GM12878 (cell line): ENCODE data around the gene ZFC3H1. TPM values are rescaled to one million over a fixed set of nuclear protein-coding genes. Genes with fewer than 3 reads are reported as not detected.

Experiments used
- ASH2L ChIP-seq: fragments of 300-600, 200-600 bp; sonication (generic); IDR thresholded peaks from 2 replicates; pipeline ENCODE4 v1.6.1; 2017; ENCODE audit warnings: low read depth, mild to moderate bottlenecking, borderline replicate concordance
- BACH1 ChIP-seq: fragments of 450-650 bp; IDR thresholded peaks from 2 replicates; pipeline ENCODE4 v1.6.1; 2017; ENCODE audit warnings: mild to moderate bottlenecking, borderline replicate concordance
- CBX5 ChIP-seq: sonication (generic); IDR thresholded peaks from 2 replicates; pipeline ENCODE4 v1.6.1; 2016; ENCODE audit warnings: low read depth, moderate library complexity, mild to moderate bottlenecking, inconsistent platforms
- MXI1 ChIP-seq: fragments of 150-350 bp; IDR thresholded peaks from 2 replicates; pipeline ENCODE4 v1.6.1; 2011; ENCODE audit warnings: low read depth, mild to moderate bottlenecking, inconsistent platforms, low read length, improper control_type of control experiment
- NFYB ChIP-seq: IDR thresholded peaks from 2 replicates; pipeline ENCODE4 v1.6.1; 2011; ENCODE audit warnings: low read depth, mild to moderate bottlenecking, low read length, improper control_type of control experiment, moderate library complexity; ENCODE audit not compliant: insufficient read depth
- polyA plus RNA-seq, 11 experiments: library from polyadenylated mRNA; depleted of rRNA in 4 of 11; unstranded in 6 of 11; stranded (reverse) in 5 of 11; fragments of >200 nt; fragmentation: Nextera tagmentation in 4 of 11; fragmentation: Illumina TruSeq in 1 of 11; extraction: Ambion mirVana in 4 of 11; extraction: Trizol in 1 of 11; gene quantifications; 1 replicate in 1 of 11; 2 replicates in 10 of 11; pipeline versions ENCODE4 v1.2.1 to v1.2.3, GENCODE V29; 2011 to 2016; ENCODE audit warnings: inconsistent platforms in 2 of 11, missing spikeins in 2 of 11, low read depth in 1 of 11
- total RNA-seq, 4 experiments: library from RNA; depleted of rRNA in 3 of 4; stranded (reverse); fragments of >200 nt in 3 of 4; fragmentation: Illumina TruSeq in 1 of 4; extraction: Trizol in 1 of 4; gene quantifications; 2 replicates each; pipeline versions ENCODE4 v1.2.1 to v1.2.3, GENCODE V29; 2013 to 2021
- TF ChIP-seq, protein P1 (sequence below): fragments of 150-350 bp; IDR thresholded peaks from 2 replicates; pipeline ENCODE4 v1.6.1; 2014; ENCODE audit warnings: mild to moderate bottlenecking, low read depth, low read length
- TF ChIP-seq, protein P2 (sequence below): fragments of 450-650 bp; conservative IDR thresholded peaks from 2 replicates; pipeline ENCODE4 v1.6.1; 2017; ENCODE audit warnings: mild to moderate bottlenecking, moderate library complexity

ZFC3H1 gene
- total and polyA plus RNA-seq, 10 of the 15 experiments (the other 5 are each of a cell fraction or from before 2014, with no cell fraction given), result 11.2 to 88.7 (median 25.9) TPM

DNA sequence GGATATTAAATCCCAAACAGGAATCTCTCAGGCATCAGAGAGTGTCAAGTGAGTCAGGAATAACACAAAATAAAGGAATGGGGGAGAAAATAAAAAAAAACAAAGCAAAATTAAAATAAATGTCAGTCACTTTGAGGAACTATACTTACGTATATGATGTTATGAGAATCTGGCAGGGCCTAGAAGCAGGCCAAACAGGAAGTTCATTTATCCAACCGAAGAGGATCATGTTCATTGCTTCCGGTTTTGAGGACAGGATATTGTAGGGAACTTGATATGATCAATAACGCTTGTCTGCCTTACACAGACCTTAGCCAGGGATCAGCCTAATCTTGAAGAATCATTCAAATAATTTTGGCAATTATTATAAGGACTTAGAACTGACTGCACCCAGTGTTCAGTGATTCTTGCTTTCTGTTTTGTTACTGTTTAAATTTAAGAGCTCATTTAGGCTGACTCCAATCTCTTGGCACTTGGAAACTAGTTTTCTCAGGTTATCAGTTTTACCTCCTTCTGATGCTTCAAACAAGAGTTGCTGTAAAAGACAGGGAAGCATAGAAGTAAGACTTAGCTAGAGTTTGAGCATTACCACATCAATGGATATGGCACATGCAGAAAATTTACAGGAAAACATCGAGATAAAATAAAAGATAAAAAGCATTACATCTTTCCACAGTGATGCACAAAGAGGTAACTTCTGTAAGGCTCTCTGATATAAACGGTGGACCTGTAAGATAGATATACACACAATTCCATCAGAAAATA is 53.4 kb downstream of the ZFC3H1 start (continued):
- TF ChIP-seq, protein P1, sequence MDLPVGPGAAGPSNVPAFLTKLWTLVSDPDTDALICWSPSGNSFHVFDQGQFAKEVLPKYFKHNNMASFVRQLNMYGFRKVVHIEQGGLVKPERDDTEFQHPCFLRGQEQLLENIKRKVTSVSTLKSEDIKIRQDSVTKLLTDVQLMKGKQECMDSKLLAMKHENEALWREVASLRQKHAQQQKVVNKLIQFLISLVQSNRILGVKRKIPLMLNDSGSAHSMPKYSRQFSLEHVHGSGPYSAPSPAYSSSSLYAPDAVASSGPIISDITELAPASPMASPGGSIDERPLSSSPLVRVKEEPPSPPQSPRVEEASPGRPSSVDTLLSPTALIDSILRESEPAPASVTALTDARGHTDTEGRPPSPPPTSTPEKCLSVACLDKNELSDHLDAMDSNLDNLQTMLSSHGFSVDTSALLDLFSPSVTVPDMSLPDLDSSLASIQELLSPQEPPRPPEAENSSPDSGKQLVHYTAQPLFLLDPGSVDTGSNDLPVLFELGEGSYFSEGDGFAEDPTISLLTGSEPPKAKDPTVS, result no peak
- TF ChIP-seq BACH1, result no peak
- no peak for TF ChIP-seq NFYB
- TF ChIP-seq, protein P2, sequence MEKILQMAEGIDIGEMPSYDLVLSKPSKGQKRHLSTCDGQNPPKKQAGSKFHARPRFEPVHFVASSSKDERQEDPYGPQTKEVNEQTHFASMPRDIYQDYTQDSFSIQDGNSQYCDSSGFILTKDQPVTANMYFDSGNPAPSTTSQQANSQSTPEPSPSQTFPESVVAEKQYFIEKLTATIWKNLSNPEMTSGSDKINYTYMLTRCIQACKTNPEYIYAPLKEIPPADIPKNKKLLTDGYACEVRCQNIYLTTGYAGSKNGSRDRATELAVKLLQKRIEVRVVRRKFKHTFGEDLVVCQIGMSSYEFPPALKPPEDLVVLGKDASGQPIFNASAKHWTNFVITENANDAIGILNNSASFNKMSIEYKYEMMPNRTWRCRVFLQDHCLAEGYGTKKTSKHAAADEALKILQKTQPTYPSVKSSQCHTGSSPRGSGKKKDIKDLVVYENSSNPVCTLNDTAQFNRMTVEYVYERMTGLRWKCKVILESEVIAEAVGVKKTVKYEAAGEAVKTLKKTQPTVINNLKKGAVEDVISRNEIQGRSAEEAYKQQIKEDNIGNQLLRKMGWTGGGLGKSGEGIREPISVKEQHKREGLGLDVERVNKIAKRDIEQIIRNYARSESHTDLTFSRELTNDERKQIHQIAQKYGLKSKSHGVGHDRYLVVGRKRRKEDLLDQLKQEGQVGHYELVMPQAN, result no peak
- no peak for TF ChIP-seq MXI1
- no peak for TF ChIP-seq CBX5
- TF ChIP-seq ASH2L, result no peak
- TF ChIP-seq, all 136 proteins: peak for 0
